Neural cell (in vitro differentiated cells): ENCODE measurements around the gene HEXD.

Source experiments
- EP300 ChIP-seq: fragments of 450-650 bp; conservative IDR thresholded peaks from 2 replicates; pipeline ENCODE4 v1.6.1; 2014; ENCODE audit warnings: antibody characterized with exemption, mild to moderate bottlenecking, moderate library complexity; ENCODE audit not compliant: poor library complexity, severe bottlenecking
- EZH2 ChIP-seq: fragments of 200-600, 300-800 bp; shearing (Covaris generic), sonication (generic); IDR thresholded peaks from 2 replicates; pipeline ENCODE4 v1.6.1; 2014; ENCODE audit warnings: antibody characterized with exemption, low read length, borderline replicate concordance, mild to moderate bottlenecking; ENCODE audit not compliant: insufficient read depth, poor library complexity, severe bottlenecking
- POLR2AphosphoS5 ChIP-seq: IDR thresholded peaks from 2 replicates; pipeline ENCODE4 v1.6.1; 2012

DNA sequence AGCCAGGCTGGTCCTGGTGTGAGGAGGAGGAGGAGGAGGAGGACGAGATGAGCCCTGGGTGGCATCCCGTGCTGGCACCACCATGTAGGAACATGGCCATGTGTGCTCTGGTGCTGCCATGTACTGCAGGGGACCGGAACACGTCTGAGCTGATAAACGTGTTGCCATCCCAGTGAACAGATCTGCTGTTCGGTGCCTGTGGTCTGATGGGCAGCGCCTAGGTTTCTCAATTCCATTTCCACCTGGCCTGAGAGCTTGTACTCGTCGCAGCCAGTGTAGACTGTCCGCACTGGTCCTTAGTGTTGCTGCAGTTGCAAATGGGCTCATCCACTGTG, 73.0 kb downstream of the HEXD start:
- TF ChIP-seq EZH2 (no peak), POLR2AphosphoS5 (no peak), EP300 (no peak)
